ENCODE measurements around the gene CALCOCO1. TPM values are rescaled to one million over a fixed set of nuclear protein-coding genes. Genes with fewer than 3 reads are reported as not detected.

Gene CALCOCO1, protein sequence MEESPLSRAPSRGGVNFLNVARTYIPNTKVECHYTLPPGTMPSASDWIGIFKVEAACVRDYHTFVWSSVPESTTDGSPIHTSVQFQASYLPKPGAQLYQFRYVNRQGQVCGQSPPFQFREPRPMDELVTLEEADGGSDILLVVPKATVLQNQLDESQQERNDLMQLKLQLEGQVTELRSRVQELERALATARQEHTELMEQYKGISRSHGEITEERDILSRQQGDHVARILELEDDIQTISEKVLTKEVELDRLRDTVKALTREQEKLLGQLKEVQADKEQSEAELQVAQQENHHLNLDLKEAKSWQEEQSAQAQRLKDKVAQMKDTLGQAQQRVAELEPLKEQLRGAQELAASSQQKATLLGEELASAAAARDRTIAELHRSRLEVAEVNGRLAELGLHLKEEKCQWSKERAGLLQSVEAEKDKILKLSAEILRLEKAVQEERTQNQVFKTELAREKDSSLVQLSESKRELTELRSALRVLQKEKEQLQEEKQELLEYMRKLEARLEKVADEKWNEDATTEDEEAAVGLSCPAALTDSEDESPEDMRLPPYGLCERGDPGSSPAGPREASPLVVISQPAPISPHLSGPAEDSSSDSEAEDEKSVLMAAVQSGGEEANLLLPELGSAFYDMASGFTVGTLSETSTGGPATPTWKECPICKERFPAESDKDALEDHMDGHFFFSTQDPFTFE
- 67.4 and 88.9 TPM in 2 replicates for total RNA-seq (2021)
- Bru-seq, nascent RNA = percentile 54 among the genes with signal in this experiment
- percentile 73 among the genes with signal in this experiment for BruChase-seq, experiment 1, labeled RNA remaining after a 2-hour chase
- BruChase-seq, experiment 2, labeled RNA remaining after a 6-hour chase = percentile 70 among the genes with signal in this experiment
- long read RNA-seq, transcript CALCOCO1-218 (15 exons, 2,291 nt) = major isoform, 33 of 78 reads
- long read RNA-seq, partial matches to known transcripts = 21 of 78 reads
- long read RNA-seq, other reads (novel, unspliced or antisense) = 22 of 78 reads

DNA sequence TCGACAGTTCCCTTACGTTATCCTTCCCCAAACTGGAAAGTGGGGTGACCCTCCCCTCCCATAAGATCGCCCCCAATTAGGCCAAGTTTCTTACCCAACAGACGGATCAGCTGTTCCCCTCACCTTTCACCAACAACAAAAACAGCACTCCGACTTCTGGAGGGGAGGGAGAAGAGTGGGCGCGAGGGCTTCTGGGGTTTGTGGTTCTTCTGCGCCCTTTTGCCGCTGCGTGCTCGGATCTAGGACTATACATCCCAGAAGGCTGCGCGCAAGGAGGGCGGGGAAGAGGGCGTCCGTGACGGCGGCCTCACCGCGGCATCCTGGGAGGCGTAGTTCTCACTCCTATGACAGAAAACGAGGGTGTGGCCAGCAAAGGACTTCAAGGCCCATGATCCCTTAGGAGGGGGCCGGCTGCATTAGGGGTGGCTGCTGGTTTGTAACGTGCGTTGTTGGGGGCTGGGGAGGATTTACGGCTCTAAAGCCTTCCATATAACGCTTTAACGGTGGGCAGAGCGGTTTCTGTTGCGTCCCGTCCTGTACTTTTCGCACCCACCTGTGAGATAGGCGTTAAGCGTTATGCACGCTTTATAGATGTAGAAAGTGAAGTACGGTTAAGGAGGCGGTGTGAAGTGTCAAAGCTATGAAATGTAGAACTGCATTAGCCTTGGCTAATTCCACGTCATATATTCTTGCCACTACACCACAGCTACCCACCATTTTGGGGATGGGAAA lies at the start of gene CALCOCO1:
Gene CALCOCO1, minus strand, starts transcription at position 143 of the 732 bp plus-strand sequence. CDS start 2,210 bp downstream, outside the sequence.
- no TSS peak for BruUV-seq (replicated peaks)
- POLR2A ChIA-PET (ENCODE audit: unreplicated experiment) = interaction anchor here (0.6 to 0.7 kb wide), 4 partner anchors 11 to 597 kb away, joined by 3 to 6 read pairs (median 4); partner anchors contain the start of gene COPZ1
- Histone ChIP-seq H3K9me2 (ENCODE audit: insufficient read depth) (no peaks in the 10 kb centered on the region), H4K20me1 (ENCODE audit: insufficient read depth) (no peaks in the 10 kb centered on the region), H3K79me2 (ENCODE audit: low read depth) (no peaks in the 10 kb centered on the region), H3K36me3 (ENCODE audit: low read depth) (no peaks in the 10 kb centered on the region), H3K27me3 (ENCODE audit: insufficient read depth, low read depth) (no peaks in the 10 kb centered on the region), H3K9me3 (ENCODE audit: insufficient read depth, low read depth) (no peaks in the 10 kb centered on the region), H3K4me1 (replicated peaks; ENCODE audit: insufficient read depth) (peaks cover 18% of the 10 kb centered on the region), H3K27ac (no peak within 1 kb of the TSS), H2AFZ (peak within 1 kb of the TSS; percentile 84), H3K4me2 (peak within 1 kb of the TSS; percentile 94), H3K4me3 (peak within 1 kb of the TSS; percentile 72), H3F3A (ENCODE audit: insufficient read depth, low read depth) (no peaks in the 10 kb centered on the region)
- peak; percentile 94 to 96 for DNase-seq
- TF ChIP-seq CTCF (conservative IDR thresholded peaks at IDR 0.05) = no peak
- no peak for TF ChIP-seq EZH2 (IDR thresholded peaks at IDR 0.05; ENCODE audit: low read depth)
- intact Hi-C loops (cut with micrococcal nuclease; ENCODE audit: unreplicated experiment) = no loop called here
- CTCF ChIA-PET = interaction anchor here (0.6 to 2.5 kb wide), 2 partner anchors 16 to 117 kb away, joined by 3 to 11 read pairs; no protein-coding TSS in a partner anchor

DNA sequence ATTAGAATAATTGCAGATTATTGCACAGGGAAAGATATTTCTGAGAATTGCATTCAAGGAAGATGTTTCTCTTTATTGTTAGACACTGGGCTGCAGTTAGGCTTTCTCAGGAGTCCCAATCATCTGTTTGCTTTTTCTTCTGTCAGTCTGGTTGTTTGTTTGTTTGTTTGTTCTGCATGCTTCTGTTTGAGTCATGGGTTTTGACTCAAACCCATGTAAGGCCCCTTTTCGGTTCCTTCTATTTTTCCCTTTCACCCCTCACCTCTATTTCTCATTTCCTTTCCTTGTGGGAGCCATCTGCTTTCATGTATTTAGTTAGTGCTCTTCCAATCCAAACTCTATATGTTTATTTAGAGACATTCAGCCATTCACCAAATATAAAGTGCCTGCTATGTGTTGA lies 49.6 kb upstream of the CALCOCO1 start:
- Histone ChIP-seq H3K9me3 (ENCODE audit: insufficient read depth, low read depth) (no peaks in the 10 kb centered on the region), H3K4me2 (0 out of 2 replicates have a peak overlapping the region, but pooled peaks have one; percentile 0), H3K27ac (no peak overlapping the region), H2AFZ (0 out of 2 replicates have a peak overlapping the region, but pooled peaks have one; percentile 40), H3K9me2 (ENCODE audit: insufficient read depth) (no peaks in the 10 kb centered on the region), H3F3A (ENCODE audit: insufficient read depth, low read depth) (no peaks in the 10 kb centered on the region), H3K4me3 (no peak overlapping the region), H3K27me3 (ENCODE audit: insufficient read depth, low read depth) (no peaks in the 10 kb centered on the region), H3K79me2 (ENCODE audit: low read depth) (no peaks in the 10 kb centered on the region), H3K36me3 (ENCODE audit: low read depth) (no peaks in the 10 kb centered on the region), H3K4me1 (replicated peaks; ENCODE audit: insufficient read depth) (peaks cover 10% of the 10 kb centered on the region), H4K20me1 (ENCODE audit: insufficient read depth) (no peaks in the 10 kb centered on the region)
- TF ChIP-seq CTCF (conservative IDR thresholded peaks at IDR 0.05) (no peak), EZH2 (IDR thresholded peaks at IDR 0.05; ENCODE audit: low read depth) (no peak)
- intact Hi-C loops (cut with micrococcal nuclease; ENCODE audit: unreplicated experiment) = no loop called here
- ChIA-PET POLR2A (ENCODE audit: unreplicated experiment) (no interaction called here), CTCF (no interaction called here)
- no peak for DNase-seq
- BruUV-seq (replicated peaks) = no TSS peak

Measured in PC-9 (cell line).